Activated naive CD4-positive, alpha-beta T cell treated with anti-CD3 and anti-CD28 coated beads for 36 hours (primary cell): ENCODE results near the gene NUP62. TPM values are rescaled to one million over a fixed set of nuclear protein-coding genes. Genes with fewer than 3 reads are reported as not detected.

Experiments used
- microRNA-seq: library from miRNA; unstranded; fragments of <30 nt; microRNA quantifications from one replicate; pipeline ENCODE4 v1.2.0, GENCODE V29; 2022; ENCODE audit warnings: borderline microRNAs expressed, borderline replicate concordance
- total RNA-seq, 2 experiments: library from RNA; stranded (reverse); gene quantifications; one replicate each; pipeline ENCODE4 v1.2.3, GENCODE V29; 2021

The NUP62 gene
- total RNA-seq, 2 experiments from 2014 or later: 89.2 to 92.5 TPM

Small RNAs within 50 kb of the gene (microRNA-seq; reads per million reads assigned to microRNA genes)
- gene MIR4750: 2.2 reads per million

Other genes starting within 250 kb of the NUP62 start
- 1 to 10 TPM; 1.4 to 1.8 TPM for gene ADM5, start 239.9 kb downstream of the NUP62 start, total RNA-seq
- under 1 TPM; 0.32 to 0.48 TPM for gene CPT1C, start 238.4 kb downstream of the NUP62 start, total RNA-seq
- gene TSKS, start 166.2 kb downstream of the NUP62 start, total RNA-seq: under 1 TPM; 0.57 to 0.72 TPM
- gene AP2A1, start 162.5 kb downstream of the NUP62 start, total RNA-seq: 10 to 100 TPM; 87.7 to 88.3 TPM
- 10 to 100 TPM; 14.5 to 14.9 TPM for gene FUZ, start 116.2 kb downstream of the NUP62 start, total RNA-seq
- gene MED25, start 111.2 kb downstream of the NUP62 start, total RNA-seq: 10 to 100 TPM; 32.4 to 39.2 TPM
- 10 to 100 TPM; 66.0 to 68.0 TPM for gene PTOV1, start 78.3 kb downstream of the NUP62 start, total RNA-seq
- gene PNKP, start 61.9 kb downstream of the NUP62 start, total RNA-seq: 10 to 100 TPM; 64.4 to 65.9 TPM
- gene AKT1S1, start 52.1 kb downstream of the NUP62 start, total RNA-seq: 10 to 100 TPM; 13.3 to 14.2 TPM
- 10 to 100 TPM; 29.8 to 32.4 TPM for gene TBC1D17, start 51.8 kb downstream of the NUP62 start, total RNA-seq
- 1 to 10 TPM; 7.2 to 7.5 TPM for gene IL4I1, start 32.6 kb downstream of the NUP62 start, total RNA-seq
- 1 to 10 TPM; 8.0 to 8.8 TPM for gene ATF5, start 299 bp downstream of the NUP62 start, total RNA-seq
- not detected for gene SIGLEC11, start 31.7 kb upstream of the NUP62 start, total RNA-seq
- 10 to 100 TPM; 45.7 to 54.3 TPM for gene VRK3, start 95.9 kb upstream of the NUP62 start, total RNA-seq
- 10 to 100 TPM; 13.1 to 13.6 TPM for gene ZNF473, start 96.5 kb upstream of the NUP62 start, total RNA-seq
- not detected for gene IZUMO2, start 233.8 kb upstream of the NUP62 start, total RNA-seq